Measurements from ENCODE around the gene GNPTG. TPM values are rescaled to one million over a fixed set of nuclear protein-coding genes. Genes with fewer than 3 reads are reported as not detected.

The GNPTG gene
- total RNA-seq: 82.2 TPM

GRCh38 chr16:1351582-1352362 lies at the start of gene GNPTG, which contains the start of gene TSR3:
GNPTG (plus strand) TSS chr16:1351931; CDS start chr16:1351966, 35 bp downstream.
TSR3 (minus strand) TSS chr16:1351878; CDS start chr16:1351804, 74 bp downstream.
- intact Hi-C loops (cut with DNase I): no loop called here
- ATAC-seq (peak; percentile 87), DNase-seq (ENCODE audit: low spot score) (peak; percentile 92)

- DNase-seq (ENCODE audit: low spot score) (no peak), ATAC-seq (no peak)
- intact Hi-C loops (cut with DNase I): no loop called here
These were observed 45.9 kb upstream of the GNPTG start for GRCh38 chr16:1305823-1306222.

GRCh38 chr16:1306334-1306733 lies 45.4 kb upstream of the GNPTG start:
- DNase-seq (ENCODE audit: low spot score): no peak
- no peak for ATAC-seq
- intact Hi-C loops (cut with DNase I): no loop called here

- intact Hi-C loops (cut with DNase I): no loop called here
- ATAC-seq (peak; percentile 0), DNase-seq (ENCODE audit: low spot score) (no peak)
These were observed 43.4 kb upstream of the GNPTG start for GRCh38 chr16:1308036-1308976.

GRCh38 chr16:1308977-1309885 lies 42.5 kb upstream of the GNPTG start, which contains the start of gene UBE2I:
UBE2I (plus strand) TSS chr16:1309636; CDS start chr16:1314031, 4,395 bp downstream.
- ATAC-seq: peak; percentile 95
- intact Hi-C loops (cut with DNase I): no loop called here
- peak; percentile 98 for DNase-seq (ENCODE audit: low spot score)

GRCh38 chr16:1309888-1310831 lies 41.6 kb upstream of the GNPTG start:
- ATAC-seq: peak; percentile 49
- intact Hi-C loops (cut with DNase I): no loop called here
- peak; percentile 80 for DNase-seq (ENCODE audit: low spot score)

- intact Hi-C loops (cut with DNase I): no loop called here
- no peak for ATAC-seq
- DNase-seq (ENCODE audit: low spot score): no peak
These were observed 40.9 kb upstream of the GNPTG start for GRCh38 chr16:1310832-1311200.

- intact Hi-C loops (cut with DNase I): no loop called here
- ATAC-seq (no peak), DNase-seq (ENCODE audit: low spot score) (no peak)
These were observed 40.5 kb upstream of the GNPTG start for GRCh38 chr16:1311212-1311737.

- ATAC-seq (no peak), DNase-seq (ENCODE audit: low spot score) (no peak)
- intact Hi-C loops (cut with DNase I): no loop called here
These were observed 39.8 kb upstream of the GNPTG start for GRCh38 chr16:1311738-1312466.

GRCh38 chr16:1312467-1312816 lies 39.3 kb upstream of the GNPTG start:
- intact Hi-C loops (cut with DNase I): no loop called here
- DNase-seq (ENCODE audit: low spot score) (no peak), ATAC-seq (no peak)

- intact Hi-C loops (cut with DNase I): no loop called here
- no peak for DNase-seq (ENCODE audit: low spot score)
- no peak for ATAC-seq
These were observed 38.8 kb upstream of the GNPTG start for GRCh38 chr16:1312903-1313302.

GRCh38 chr16:1313721-1314369 lies 37.9 kb upstream of the GNPTG start:
- ATAC-seq: no peak
- intact Hi-C loops (cut with DNase I): no loop called here
- no peak for DNase-seq (ENCODE audit: low spot score)

GRCh38 chr16:1314399-1315068 lies 37.2 kb upstream of the GNPTG start:
- no peak for DNase-seq (ENCODE audit: low spot score)
- no peak for ATAC-seq
- intact Hi-C loops (cut with DNase I): no loop called here

- ATAC-seq (no peak), DNase-seq (ENCODE audit: low spot score) (no peak)
These were observed 36.4 kb upstream of the GNPTG start for GRCh38 chr16:1315081-1316032.

GRCh38 chr16:1316033-1316405 lies 35.7 kb upstream of the GNPTG start:
- intact Hi-C loops (cut with DNase I): no loop called here
- no peak for ATAC-seq
- no peak for DNase-seq (ENCODE audit: low spot score)

More at GRCh38 chr16:1315081-1316032, 36.4 kb upstream of the GNPTG start:
- intact Hi-C loops (cut with DNase I): no loop called here

Data from sciatic nerve (tissue), 2 donors.